GM21576 (cell line): ENCODE results near the gene ESR1.

Experiments
- ATAC-seq: cut with Tn5 transposase; IDR thresholded peaks from one replicate; pipeline ENCODE4 v1.9.1; 2021; ENCODE audit warnings: mild to moderate bottlenecking, moderate library complexity; ENCODE audit not compliant: unreplicated experiment

ESR1 gene

DNA sequence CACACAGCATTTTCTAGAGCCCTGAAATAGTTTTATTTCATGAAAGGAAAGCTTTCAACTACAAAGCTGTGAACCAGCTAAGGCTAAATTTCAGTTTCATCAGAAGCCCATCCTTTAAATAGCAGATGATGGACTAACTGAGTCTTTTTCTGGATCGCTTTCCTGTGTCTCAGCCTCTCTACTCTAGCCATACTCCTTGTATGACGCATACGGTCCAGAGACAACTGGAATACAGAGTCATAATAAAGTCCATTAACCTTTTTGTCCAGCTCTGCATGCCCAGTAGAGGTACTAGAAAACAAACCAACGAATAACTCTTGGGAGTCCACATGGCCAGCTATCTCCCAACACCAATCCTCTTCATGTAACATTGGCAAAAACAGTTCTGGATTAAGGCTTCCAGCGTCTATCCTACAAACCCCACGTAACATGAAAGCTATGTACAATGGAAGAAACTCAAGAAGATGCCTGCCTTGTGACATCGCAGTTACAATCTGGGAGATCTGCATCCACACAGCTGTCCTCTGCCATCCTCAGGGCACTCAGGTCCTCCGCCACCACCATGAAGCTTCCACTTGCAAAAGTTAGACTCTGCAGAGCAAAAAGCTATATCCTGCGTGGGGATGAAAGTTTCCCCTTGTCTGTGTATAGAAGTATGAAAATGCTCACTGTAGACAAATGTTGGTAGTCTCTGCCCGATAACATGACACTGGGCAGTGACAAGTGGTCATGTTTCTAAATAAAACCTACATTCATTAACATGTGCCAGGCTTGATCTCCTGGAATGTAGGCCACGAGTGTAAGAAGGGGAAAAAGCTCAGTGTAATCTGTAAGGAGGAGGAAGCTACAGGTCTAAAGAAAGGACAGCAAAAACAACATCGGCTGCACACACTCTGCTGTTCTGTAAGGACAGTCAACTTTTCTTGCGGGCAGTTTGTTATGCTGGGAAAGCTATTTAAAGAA is 360.4 kb downstream of the ESR1 start:
- no peak for ATAC-seq

DNA sequence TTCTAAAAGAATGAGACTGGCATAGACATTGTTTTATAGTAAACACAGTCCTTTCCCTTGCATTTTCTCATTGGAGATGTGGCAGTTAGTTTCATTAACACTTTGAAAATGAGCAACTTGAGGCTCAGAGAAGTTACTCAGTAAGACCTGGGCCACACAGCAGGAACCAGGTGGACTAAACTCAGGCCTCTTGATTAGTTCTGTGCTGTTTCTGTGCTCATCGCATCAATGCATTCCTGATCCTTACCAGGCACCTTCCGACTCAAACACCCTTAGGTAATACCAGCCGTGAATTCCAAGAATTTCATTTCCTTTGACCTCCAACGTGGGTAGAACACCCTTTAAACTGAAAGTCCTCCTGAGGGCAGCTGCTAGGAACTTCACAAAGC is 362.8 kb downstream of the ESR1 start:
- no peak for ATAC-seq

GRCh38 chr6:152170702-152171667 is 363.5 kb downstream of the ESR1 start:
- ATAC-seq = peak; percentile 95

DNA sequence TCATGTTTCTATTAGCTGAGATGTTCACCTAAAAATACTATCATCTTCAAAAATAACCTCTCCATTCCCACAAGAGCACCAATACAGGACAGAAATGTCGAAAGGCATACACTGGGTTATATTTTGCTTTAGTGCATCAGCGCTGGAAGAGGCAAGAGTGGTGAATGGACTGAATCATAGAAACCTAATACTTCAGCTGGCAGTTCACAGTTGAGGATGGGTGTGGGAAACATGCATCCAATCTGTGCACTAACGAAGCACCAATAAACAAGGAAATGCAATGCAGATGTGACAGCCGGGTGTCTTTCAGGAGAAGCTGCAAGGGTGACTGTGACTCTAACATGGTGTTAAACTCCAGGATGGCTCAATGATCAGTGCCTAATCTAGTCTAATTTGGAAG is 365.8 kb downstream of the ESR1 start:
- ATAC-seq = no peak

- no peak for ATAC-seq
Observed at GRCh38 chr6:152173957-152174356, 366.5 kb downstream of the ESR1 start.

DNA sequence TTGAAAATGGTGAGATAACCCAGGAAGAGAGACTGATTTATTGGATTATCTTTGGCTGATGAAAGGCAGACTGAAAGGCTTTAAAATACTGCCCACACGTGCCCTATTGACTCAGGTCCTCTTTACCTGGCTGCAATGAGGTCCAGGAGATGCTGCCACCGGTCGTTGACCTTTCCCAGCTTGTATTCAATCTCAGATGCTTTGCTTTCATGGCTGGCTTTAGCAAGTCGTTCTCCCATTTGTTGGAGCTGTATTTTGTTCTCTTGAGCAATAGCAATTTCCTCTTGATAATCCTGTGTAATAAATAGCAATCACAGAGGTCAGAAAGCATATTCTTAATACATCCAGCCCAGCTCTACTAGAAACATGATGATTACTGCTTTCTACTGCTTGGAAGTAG is 368.8 kb downstream of the ESR1 start:
- ATAC-seq = no peak
